GM11168 (cell line): ENCODE results near the gene SPDYE4.

Experiments used
- in situ Hi-C: fragments of 300-500 bp; cut with MboI; formaldehyde crosslinking; loops from one replicate; pipeline ENCODE4 v1.12.0; 2022; ENCODE audit warnings: low sequenced_read_pairs; ENCODE audit not compliant: unreplicated experiment

SPDYE4 gene, protein sequence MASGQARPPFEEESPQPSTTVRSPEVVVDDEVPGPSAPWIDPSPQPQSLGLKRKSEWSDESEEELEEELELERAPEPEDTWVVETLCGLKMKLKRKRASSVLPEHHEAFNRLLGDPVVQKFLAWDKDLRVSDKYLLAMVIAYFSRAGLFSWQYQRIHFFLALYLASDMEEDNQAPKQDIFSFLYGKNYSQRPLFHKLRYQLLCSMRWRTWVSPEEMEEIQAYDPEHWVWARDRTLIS

DNA sequence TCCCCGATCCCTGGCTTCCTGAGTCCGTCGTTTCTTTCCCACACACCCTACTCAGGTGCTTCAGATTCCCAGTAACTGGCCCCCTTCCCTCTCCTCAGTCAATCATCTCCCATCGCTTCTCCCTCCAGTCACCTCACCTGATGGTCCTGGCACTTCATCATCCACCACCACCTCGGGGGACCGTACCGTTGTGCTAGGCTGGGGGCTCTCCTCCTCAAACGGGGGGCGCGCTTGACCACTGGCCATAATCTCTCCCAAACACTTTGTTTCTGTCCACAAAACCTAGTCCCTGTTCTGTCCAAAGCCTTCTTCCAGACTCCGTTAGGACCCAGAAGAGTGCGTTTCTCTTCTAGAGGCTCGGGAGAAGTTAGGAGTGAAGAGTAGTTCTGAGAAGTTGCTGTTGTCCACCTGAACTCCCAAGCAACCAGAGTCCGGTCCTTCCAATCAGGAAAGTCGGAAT is at the start of gene SPDYE4:
Gene SPDYE4, minus strand, starts transcription at position 410 of the 460 bp plus-strand sequence. Its CDS starts 164 bp downstream, at position 246.
- in situ Hi-C loops = no loop called here

DNA sequence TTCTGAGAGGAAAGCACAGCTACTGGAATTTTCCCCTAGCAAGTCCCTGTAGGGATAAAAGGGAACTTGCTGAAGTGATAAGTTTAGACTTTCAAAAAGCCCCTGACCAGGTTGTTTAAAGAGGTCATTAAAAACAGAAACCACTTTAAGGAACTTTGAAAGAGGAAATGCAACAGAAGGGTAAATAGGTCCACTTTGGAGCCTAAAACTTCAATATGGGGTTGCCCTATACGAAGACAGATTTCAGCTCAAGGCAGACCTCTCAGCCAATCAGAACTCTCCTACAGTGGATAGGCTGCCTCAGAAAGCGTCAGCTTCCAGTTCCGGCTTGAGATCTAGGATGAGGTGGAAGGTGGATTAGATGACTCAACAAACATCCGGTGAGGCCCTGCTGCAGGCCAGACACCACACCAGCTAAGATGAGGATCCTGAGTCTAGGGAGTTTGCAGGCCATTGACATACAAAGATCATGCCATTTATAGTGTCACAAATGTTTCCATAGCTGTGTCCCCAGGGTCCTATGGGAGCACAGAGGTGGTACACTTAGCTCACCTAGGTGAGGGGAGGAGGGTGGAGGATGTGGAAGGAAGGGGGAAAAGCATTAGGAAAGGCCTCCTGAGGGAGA is 48.7 kb upstream of the SPDYE4 start:
- in situ Hi-C loops = loop anchor here (10.0 kb wide), 1 partner anchor 88 kb away; no protein-coding TSS in a partner anchor

DNA sequence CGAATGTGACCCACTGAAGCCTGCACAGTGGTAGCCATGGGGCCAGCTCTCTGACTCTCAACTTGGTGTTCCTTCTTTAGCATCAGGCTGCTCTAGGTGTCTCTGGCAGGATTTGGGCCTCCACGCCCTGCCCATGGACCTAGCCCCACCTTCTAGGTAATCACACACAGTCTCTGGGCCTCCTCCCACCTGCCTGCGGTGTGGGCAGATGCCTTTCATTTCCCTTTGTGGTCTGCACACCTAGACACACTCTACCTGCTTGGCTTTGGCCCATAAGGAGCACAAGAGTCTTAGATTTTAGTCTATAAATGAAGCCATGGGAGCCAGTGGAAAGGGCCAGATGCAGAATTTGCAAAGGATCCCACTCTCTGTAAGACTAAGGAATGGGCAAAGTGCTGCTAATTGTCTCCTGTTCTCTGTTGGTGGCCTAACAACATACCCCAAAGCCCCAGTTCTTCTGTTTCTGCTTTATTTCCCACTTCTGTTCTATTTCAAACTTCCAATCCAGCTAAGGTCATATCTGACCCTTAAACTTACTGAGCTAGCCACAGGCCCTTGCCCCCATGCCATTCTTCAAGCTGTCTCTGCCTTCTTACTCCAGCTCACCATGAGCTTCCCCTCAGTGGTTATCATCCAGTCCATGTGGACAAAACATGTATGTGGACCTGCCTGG is 48.0 kb upstream of the SPDYE4 start:
- in situ Hi-C loops = loop anchor here (10.0 kb wide), 1 partner anchor 88 kb away; no protein-coding TSS in a partner anchor

DNA sequence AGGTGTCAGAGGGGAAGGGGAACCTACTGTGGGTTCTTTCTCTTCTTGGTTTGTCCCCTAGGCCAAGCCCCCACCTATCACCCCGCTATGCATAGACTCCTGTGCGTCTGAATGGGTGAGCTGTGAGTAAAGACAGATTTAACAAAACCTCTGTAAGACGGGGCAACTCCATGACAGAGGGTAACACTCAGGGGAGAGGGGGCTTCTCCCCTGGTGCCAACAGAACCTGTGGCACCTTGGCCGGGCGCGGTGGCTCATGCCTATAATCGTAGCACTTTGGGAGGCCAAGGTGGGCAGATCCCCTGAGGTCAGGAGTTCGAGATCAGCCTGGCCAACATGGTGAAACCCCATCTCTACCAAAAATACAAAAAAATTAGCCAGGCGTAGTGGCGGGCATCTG is 47.0 kb upstream of the SPDYE4 start:
- in situ Hi-C loops = loop anchor here (10.0 kb wide), 1 partner anchor 89 kb away; no protein-coding TSS in a partner anchor

DNA sequence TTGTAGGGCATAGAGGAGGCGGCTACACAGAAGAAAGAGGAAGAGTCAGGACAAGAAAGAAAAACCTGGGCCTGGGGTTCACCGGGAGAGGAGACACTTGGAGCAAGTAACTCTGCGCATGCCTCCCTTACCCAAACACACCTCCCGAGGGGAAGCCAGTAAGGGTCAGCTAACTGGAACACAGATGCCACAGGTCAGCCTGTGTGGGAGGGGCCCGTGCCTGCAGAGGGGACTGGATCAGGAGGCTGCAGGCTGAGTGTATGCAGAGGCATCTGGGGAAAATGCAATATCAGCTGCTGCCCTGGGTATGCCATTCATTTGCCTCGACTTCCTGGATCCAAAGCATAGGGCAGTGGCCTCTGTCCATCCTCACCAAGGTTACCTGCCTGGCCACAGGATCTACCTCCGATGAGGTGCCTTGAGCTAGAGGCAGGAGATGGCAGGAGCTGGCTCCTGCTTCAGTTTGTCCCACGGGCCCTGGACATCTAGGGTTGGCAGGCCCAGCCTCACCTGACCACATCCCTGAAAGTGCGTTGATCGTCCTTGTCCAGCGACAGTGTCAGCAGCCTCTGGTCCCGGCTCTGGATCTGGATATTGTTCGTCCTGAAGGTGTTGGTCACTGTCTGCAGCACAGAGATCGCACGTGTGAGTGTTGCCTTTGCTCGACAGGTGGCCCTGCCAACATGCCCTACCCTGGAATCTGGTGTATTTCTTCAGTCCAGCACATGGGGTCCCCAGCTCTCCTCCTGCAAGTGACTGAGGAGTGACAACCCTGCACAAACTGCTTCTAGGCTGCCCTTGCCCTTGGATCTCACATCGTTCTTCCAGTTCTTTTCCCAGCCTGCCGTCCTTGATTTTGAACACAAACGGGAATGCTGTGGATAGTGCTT is 45.4 kb upstream of the SPDYE4 start:
- in situ Hi-C loops = loop anchor here (10.0 kb wide), 1 partner anchor 91 kb away; no protein-coding TSS in a partner anchor

DNA sequence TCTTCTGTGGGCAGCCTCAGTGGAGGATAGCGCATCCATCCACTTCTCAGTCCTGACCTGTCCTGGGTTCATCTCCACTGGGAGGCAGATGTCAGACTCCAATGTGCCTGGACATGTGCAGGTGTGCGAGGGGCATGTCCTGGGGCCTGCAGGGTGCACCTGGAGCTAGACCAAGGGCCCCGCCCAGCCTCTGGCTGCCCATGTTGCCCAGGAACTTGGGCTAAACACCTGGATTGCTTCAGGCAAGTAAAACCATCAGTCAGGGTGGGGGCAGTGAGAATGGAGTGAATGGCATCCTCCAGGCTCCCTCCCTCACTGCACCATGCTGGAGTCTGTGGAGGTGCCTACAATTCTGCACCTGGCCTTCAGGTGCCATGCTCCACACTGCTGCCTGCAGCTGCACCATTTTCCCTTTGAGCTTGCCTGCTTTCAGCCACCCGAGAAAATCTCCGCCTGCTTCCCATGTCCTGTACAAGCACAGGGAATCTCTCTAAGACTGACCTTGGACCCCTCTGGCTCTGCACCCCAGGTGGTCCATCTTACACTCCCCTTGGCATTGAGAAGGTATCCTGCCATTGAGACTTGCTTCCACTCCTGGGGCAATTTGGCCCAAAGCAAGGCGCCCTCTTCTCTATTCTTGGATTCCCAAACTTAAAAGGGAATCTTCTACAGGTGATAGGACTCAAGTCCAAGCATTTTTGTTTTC is 42.9 kb upstream of the SPDYE4 start:
- in situ Hi-C loops = loop anchor here (10.0 kb wide), 1 partner anchor 94 kb away; no protein-coding TSS in a partner anchor

DNA sequence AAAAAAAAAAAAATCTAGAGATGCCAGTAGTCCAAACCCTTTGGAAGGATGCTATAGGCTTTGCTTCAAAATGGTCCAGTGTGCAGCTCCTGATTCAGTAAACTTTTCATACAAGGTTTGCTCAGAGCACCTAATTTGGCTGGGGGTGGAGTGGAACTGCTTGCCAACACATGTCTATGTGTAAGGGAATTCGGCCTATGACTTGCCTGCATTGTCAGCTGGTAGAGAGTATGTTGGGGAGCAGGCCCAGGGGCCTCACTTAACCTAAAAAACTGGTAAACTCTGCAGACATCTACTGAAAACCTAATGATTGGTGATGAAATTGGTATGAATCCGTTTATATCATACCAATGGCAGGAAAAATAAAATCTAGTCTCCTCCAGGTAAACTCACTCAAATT is 42.3 kb upstream of the SPDYE4 start:
- in situ Hi-C loops = loop anchor here (10.0 kb wide), 1 partner anchor 94 kb away; no protein-coding TSS in a partner anchor

DNA sequence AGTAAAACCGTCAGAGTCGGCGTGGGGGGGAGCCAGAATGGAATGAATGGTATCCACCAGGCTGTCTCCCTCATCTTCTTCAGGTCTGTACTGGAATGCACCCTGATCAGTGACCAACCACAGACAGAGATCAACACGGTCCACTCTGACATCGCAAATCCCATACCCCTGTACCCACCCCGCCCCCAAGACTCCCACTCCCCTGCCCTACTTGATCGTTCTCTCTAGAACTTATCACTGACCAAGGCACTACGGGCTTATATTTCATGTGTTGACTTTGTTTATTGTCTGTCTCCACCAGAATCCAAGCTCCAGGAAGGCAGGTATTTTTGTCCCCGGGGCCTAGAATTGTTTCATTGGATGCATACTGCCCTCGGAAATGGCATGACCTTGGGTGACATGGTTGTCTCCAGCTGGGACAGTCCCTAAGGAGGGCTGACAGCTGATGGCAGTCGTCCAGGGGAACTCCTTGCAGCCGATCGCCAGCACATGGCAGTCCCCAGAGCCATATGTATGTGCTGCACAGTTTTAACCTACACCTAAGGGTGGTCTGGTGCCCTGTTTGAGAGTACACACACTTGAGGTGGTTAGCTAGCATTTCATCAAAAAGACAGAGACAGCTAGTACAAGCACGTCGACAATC is 41.3 kb upstream of the SPDYE4 start:
- in situ Hi-C loops = loop anchor here (10.0 kb wide), 1 partner anchor 95 kb away; no protein-coding TSS in a partner anchor

DNA sequence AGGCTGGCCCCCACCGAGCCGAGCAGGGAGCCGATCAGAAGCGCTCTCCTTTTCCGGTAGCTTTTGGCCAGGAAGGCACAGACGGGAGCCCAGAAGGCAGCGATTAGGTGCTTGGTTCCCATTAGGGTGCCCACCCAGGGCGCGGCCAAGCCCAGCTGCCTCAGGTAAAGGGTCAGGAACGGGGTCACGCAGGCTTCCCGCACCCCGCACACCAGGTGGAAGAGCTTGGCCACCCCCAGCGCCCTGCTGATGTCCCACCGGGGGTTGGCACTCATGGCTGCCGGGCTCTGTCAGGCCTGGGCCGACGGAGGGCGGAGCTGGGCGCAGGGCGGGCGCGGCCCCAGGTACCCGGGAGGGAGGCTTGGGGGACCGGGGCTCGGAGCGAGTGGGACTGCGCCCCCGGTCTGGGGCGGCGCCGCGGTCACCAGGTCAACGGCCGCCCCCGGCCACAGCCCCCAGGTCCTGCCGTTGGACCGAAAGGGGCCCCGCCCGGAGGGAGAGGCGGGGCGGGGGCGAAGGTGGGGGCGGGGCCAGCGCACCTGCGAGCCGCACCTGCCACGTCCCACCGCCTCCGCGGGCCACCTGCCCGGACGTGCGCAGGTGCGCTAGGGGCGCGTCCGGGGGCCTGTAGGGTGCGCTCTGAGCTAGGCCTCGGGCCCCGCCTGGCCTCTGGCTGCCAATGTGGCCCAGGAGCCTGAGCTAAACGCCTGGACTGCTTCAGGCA is 40.7 kb upstream of the SPDYE4 start, which contains the start of gene MFSD6L:
Gene MFSD6L, minus strand, starts transcription at position 520 of the 724 bp plus-strand sequence. Its CDS starts 245 bp downstream, at position 275.
- in situ Hi-C loops = no loop called here

DNA sequence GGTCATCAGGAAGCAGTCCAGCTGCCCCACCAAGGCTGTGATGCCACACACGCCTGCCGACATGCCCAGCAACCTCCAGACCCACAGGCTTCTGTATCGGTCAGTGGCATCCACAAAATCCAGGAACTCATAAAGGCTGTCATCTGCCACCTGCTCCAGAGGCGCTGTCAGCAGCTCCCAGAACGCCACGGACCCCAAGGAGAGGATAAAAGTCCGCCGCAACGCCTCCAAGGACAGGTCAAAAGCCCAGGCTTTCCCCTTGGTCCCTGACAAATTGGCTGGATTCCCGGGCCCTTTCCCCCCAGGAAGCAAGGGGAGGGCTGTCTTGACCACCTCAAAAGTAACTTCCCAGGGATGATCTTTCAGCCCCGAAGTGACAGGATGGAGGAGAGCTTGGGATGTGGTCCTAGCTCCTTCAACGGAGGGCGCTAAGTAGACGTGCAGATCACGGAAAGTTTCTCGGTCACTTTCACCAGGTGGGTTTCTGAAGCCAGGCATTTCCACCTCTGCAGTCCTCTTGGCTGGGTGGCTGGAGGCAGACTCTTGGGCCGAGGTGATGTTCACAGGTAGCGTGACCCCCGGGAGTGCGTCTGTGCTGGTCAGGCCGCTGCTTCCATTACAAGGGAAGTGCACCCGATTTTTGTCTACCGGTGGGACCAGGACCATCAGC is 40.0 kb upstream of the SPDYE4 start:
- in situ Hi-C loops = no loop called here

DNA sequence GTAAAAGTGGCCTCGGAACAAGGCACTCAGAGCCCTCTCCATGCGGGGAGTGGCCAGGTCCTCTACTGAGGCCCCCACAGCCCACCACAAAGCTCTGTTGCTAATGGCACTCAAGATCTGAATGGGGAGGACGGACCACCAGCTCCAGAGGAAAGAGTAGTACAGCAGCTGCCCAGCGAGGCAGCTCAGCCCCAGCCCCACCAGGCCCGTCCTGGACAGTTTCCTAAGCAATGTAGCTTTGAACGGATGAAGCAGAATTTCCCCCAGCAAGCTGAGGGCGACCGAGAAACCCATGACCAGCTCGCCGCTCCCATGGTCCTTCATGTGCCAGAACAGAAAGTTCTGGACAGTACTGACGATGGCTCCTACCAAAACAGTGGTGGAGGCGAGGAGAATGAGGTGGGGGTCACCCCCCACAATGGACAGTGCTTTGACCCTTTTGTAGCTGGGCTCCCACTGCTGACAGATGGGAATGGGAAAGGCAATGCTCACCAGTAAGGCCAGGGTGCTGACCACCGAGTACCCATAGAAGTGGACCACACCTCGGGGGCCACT is 39.4 kb upstream of the SPDYE4 start:
- in situ Hi-C loops = no loop called here

DNA sequence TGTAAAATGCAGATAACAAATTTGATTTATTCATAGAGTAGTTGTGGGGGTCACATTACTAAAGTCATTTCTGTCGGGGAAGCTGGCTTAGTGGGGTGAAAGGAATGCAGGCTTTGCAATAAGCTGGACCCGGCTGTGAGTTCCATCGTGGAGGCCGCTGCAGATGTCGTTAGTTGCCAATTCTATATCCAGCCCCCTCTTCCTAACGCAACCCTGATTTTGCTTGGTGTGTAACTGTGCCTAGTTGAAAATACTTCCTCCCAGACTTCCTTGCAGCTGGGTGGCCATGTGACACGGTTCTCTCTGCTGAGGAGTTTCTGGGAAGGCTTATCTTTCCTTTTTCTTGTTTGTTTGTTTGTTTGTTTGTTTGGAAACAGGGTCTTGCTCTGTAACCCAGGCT is 36.3 kb upstream of the SPDYE4 start:
- in situ Hi-C loops = no loop called here

DNA sequence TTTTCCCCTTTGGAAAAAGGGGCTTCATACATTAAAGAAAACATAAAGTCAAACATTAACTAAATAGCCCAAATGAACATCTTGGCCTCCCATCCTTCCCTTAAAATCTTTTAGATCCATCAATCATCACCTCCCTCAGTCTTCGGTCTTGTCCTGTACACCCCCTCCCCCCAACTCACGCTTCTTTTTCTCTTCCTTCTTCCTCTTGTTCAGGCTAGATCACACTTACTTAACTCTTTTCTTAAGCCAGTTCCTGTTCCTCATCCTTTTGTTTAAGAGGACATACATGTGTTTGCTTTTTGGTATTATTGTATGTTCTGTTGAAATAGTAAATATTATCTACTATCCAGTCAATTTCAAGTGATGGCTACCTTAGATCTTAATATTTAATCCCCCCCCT is 35.3 kb upstream of the SPDYE4 start:
- in situ Hi-C loops = no loop called here

DNA sequence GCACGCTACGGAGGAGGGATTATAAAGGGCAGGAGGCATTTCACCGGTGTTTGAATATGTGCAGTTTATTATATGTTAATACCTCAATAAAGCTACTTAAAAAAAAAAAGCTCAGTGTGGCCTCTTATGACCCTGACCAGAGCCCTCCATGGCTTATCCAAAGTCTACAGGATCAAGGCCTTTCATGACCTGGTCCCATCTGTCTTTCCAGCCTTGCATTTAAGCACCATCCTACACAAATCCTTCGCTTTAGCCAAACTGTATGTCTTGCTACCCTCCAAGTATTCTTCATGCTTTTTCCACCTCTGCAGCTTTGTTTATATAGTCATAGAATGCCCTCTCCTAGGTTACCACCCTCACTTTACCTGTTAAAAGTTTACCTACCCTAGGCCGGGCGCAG is 34.3 kb upstream of the SPDYE4 start:
- in situ Hi-C loops = no loop called here

DNA sequence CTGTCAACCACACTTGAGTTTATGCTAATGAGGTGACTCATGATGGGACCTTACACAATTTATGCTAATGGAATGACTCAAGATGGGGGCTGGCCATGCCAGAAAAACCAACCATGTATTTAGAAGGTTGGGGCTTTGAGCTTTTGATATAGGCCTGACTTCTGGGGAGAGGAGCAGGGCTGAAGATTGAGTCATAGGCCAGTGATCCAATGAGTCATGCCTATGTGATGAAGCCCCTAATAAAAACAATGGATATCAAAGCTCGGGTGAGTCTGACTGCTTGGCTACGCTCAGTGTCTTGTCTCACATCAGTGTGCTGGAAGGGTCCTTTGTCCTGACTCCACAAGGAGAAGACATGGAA is 33.5 kb upstream of the SPDYE4 start:
- in situ Hi-C loops = no loop called here

DNA sequence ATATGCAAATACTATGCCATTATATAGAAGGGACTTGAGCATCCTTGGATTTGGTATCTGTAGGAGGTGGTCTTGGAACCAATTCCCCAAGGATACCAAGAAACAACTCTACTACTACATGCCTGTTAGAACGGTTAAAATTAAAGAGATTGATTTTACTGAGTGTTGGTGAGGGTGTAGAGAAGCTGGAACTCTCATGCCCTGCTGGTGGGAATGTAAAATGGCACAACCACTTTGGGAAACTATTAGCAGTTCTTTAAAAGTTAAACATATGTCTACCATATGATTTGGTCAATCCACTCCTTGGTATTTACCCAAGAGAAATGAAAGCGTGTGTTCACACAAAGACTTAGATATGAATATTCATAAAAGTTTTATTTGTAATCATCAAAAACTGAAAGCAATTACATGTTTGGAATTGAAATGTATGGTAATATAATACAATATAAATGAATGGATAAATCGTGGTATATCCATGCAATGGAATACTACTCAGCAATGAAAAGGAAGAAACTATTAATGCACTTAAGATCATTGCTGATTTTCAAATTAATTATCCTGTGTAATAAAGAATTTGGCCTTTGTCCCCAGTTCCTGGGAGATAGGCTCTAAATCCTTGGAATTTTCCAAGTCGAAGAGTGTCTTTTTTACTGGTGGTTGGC is 33.0 kb upstream of the SPDYE4 start:
- in situ Hi-C loops = no loop called here

DNA sequence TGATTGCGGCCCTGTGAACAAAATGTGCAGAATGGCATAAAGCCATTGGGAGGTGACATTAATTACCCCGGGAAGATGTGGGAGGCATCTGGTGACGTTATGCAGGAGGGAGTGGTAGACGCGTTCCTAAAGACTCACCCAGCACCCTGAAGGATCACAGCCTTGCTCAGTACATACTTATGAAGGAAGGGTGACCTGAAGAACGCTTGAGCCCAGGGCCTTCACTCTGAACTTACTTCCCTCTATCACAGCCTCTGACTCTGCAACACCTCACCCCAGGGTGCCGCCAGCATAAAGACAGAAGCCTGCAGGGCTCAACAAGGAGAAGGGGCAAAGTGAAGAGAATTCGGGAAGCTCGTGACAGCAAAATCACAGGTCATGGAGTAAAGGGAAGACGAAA is 31.4 kb upstream of the SPDYE4 start:
- in situ Hi-C loops = no loop called here
